Gastrocnemius medialis (tissue), 4 donors: ENCODE measurements around the gene MARCHF10. TPM values are rescaled to one million over a fixed set of nuclear protein-coding genes. Genes with fewer than 3 reads are reported as not detected.

ENCODE experiments used
- ATAC-seq, 2 donors: fragments of 150-250 bp; one replicate each; pipeline ENCODE4 v1.9.1; 2016
- DNase-seq, 2 donors: peaks; one replicate each; pipeline ENCODE4 v3.0.0-alpha.2; 2019
- H3K27ac ChIP-seq, 4 donors: fragments of 200-600 bp; sonication (generic); 1 replicate in 1 of 4; 2 replicates in 3 of 4; pipeline ENCODE4 v1.5.1; 2016 to 2018; ENCODE audit warnings: mild to moderate bottlenecking in 2 of 4, moderate library complexity in 1 of 4
- H3K27me3 ChIP-seq, 3 donors: fragments of 200-600 bp; sonication (generic) in 2 of 3; 1 replicate in 1 of 3; 2 replicates in 2 of 3; pipeline versions ENCODE4 v1.5.1 to v1.6.0; 2016 to 2019; ENCODE audit warnings: mild to moderate bottlenecking in 1 of 3, moderate library complexity in 1 of 3
- H3K36me3 ChIP-seq, 2 donors: fragments of 200-600 bp; sonication (generic) in 1 of 2; one replicate each; pipeline ENCODE4 v1.5.1; 2017 to 2018
- H3K4me1 ChIP-seq, 2 donors: fragments of 200-600 bp; sonication (generic) in 1 of 2; one replicate each; pipeline ENCODE4 v1.5.1; 2016 to 2017; ENCODE audit warnings: mild to moderate bottlenecking in 2 of 2
- H3K4me3 ChIP-seq, 4 donors: fragments of 200-600 bp; sonication (generic) in 3 of 4; 1 replicate in 1 of 4; 2 replicates in 3 of 4; pipeline ENCODE4 v1.5.1; 2016 to 2019; ENCODE audit warnings: mild to moderate bottlenecking in 2 of 4
- H3K9me3 ChIP-seq, 3 donors: fragments of 200-600 bp; sonication (generic) in 2 of 3; 1 replicate in 1 of 3; 2 replicates in 2 of 3; pipeline ENCODE4 v1.5.1; 2016 to 2019
- POLR2A ChIP-seq, 2 donors: fragments of 450-650 bp; IDR thresholded peaks; one replicate each; pipeline ENCODE4 v1.6.1; 2017; ENCODE audit warnings: antibody characterized with exemption in 2 of 2, mild to moderate bottlenecking in 2 of 2, moderate library complexity in 2 of 2
- in situ Hi-C, 4 donors: fragments of 200-750 bp; cut with MboI; loops; one replicate each; pipeline versions ENCODE4 v1.15.0 to v1.8.0; 2017; ENCODE audit warnings: low sequenced_read_pairs in 4 of 4
- intact Hi-C: fragments of 100-400 bp; cut with DNase I; formaldehyde crosslinking; loops from one replicate; pipeline ENCODE4 v1.15.1; 2023; ENCODE audit warnings: low total_unique reads
- total RNA-seq, 4 donors: library from RNA; depleted of rRNA; stranded (reverse); fragments of >200 nt; gene quantifications; one replicate each; pipeline versions ENCODE4 v1.1.0 to v1.2.3, GENCODE V29; 2016
- TF ChIP-seq, protein P1 (sequence below), 5 experiments: fragments of 450-650 bp in 3 of 5; fragments of 200-600 bp in 2 of 5; sonication (generic) in 2 of 5; IDR thresholded peaks in 4 of 5; conservative IDR thresholded peaks in 1 of 5; 1 replicate in 4 of 5; 2 replicates in 1 of 5; pipeline ENCODE4 v1.5.1; 2016 to 2019; ENCODE audit warnings: antibody characterized with exemption in 5 of 5, mild to moderate bottlenecking in 3 of 5, moderate library complexity in 3 of 5

MARCHF10 gene
- total RNA-seq, 4 donors from 2014 or later: not detected

DNA sequence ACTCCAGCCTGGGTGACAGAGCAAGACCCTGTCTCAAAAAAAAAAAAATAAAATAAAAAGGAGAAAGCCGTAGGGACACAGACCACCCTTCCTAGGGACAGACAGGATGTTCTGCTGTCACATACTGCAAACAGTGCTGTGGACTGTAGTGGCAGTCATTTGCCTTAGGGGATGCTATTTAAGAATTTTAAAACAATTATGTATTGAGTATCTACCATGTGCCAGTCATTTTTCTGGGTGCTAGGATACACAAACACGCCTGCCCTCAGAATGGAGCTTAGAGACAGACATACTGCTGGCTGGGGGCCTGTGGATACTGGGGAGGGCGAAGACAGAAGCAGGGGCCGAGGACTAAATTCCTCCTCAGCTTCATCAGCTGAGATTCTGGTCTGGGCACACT, 135.2 kb downstream of the MARCHF10 start:
- no peak overlapping the region for H3K4me3 ChIP-seq
- no peaks in the 10 kb centered on the region for H3K36me3 ChIP-seq
- intact Hi-C loops: no loop called here
- no peaks in the 10 kb centered on the region for H3K9me3 ChIP-seq
- in situ Hi-C loops: loop anchor here in 1 of 4 donors (25.0 kb wide), 1 partner anchor 139 kb away; the partner anchor contains the start of gene MARCHF10
- no peak overlapping the region for H3K27ac ChIP-seq
- no peaks in the 10 kb centered on the region for H3K27me3 ChIP-seq
- no peak for TF ChIP-seq POLR2A (IDR thresholded peaks at IDR 0.05)
- TF ChIP-seq, protein P1, sequence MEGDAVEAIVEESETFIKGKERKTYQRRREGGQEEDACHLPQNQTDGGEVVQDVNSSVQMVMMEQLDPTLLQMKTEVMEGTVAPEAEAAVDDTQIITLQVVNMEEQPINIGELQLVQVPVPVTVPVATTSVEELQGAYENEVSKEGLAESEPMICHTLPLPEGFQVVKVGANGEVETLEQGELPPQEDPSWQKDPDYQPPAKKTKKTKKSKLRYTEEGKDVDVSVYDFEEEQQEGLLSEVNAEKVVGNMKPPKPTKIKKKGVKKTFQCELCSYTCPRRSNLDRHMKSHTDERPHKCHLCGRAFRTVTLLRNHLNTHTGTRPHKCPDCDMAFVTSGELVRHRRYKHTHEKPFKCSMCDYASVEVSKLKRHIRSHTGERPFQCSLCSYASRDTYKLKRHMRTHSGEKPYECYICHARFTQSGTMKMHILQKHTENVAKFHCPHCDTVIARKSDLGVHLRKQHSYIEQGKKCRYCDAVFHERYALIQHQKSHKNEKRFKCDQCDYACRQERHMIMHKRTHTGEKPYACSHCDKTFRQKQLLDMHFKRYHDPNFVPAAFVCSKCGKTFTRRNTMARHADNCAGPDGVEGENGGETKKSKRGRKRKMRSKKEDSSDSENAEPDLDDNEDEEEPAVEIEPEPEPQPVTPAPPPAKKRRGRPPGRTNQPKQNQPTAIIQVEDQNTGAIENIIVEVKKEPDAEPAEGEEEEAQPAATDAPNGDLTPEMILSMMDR (IDR thresholded peaks at IDR 0.05 in 4 of 5, conservative IDR thresholded peaks at IDR 0.05 in 1 of 5): no peak
- DNase-seq: no peak
- no peaks in the 10 kb centered on the region for H3K4me1 ChIP-seq
- ATAC-seq: no peak

DNA sequence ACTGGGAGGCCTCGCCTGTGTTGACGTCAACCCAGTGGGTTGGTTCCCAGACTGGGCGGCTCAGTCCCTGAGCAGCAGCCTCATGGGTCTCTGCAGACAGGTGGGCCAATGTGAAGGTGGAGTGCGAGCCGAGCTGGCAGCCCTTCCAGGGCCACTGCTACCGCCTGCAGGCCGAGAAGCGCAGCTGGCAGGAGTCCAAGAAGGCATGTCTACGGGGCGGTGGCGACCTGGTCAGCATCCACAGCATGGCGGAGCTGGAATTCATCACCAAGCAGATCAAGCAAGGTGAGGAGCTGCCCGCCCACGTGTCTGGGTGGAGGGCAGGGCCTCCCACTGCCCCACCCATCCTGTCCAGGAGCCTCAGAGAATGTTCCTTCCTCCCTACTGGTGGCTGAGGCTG, 136.6 kb downstream of the MARCHF10 start:
- ATAC-seq (no peak), DNase-seq (no peak)
- TF ChIP-seq, protein P1 (IDR thresholded peaks at IDR 0.05 in 4 of 5, conservative IDR thresholded peaks at IDR 0.05 in 1 of 5): no peak
- TF ChIP-seq POLR2A (IDR thresholded peaks at IDR 0.05): no peak
- Histone ChIP-seq H3K9me3 (no peaks in the 10 kb centered on the region), H3K4me3 (no peak overlapping the region), H3K27ac (no peak overlapping the region), H3K27me3 (no peaks in the 10 kb centered on the region), H3K36me3 (no peaks in the 10 kb centered on the region), H3K4me1 (no peaks in the 10 kb centered on the region)
- intact Hi-C loops: no loop called here
- in situ Hi-C loops: loop anchor here in 1 of 4 donors (25.0 kb wide), 1 partner anchor 141 kb away; the partner anchor contains the start of gene MARCHF10

GRCh38 chr17:62670202-62670821, 137.8 kb downstream of the MARCHF10 start:
- no peaks in the 10 kb centered on the region for H3K27me3 ChIP-seq
- DNase-seq (no peak), ATAC-seq (no peak)
- intact Hi-C loops: no loop called here
- in situ Hi-C loops: loop anchor here in 1 of 4 donors (25.0 kb wide), 1 partner anchor 142 kb away; the partner anchor contains the start of gene MARCHF10
- H3K4me3 ChIP-seq: no peak overlapping the region
- no peaks in the 10 kb centered on the region for H3K4me1 ChIP-seq
- TF ChIP-seq POLR2A (IDR thresholded peaks at IDR 0.05): no peak
- TF ChIP-seq, protein P1 (IDR thresholded peaks at IDR 0.05 in 4 of 5, conservative IDR thresholded peaks at IDR 0.05 in 1 of 5): no peak
- no peaks in the 10 kb centered on the region for H3K36me3 ChIP-seq
- no peaks in the 10 kb centered on the region for H3K9me3 ChIP-seq
- no peak overlapping the region for H3K27ac ChIP-seq

GRCh38 chr17:62668091-62668804, 139.9 kb downstream of the MARCHF10 start:
- Histone ChIP-seq H3K27me3 (no peaks in the 10 kb centered on the region), H3K36me3 (no peaks in the 10 kb centered on the region), H3K4me3 (no peak overlapping the region), H3K9me3 (no peaks in the 10 kb centered on the region), H3K27ac (no peak overlapping the region), H3K4me1 (no peaks in the 10 kb centered on the region)
- in situ Hi-C loops (loop anchor here in 1 of 4 donors (25.0 kb wide), 1 partner anchor 144 kb away; the partner anchor contains the start of gene MARCHF10), intact Hi-C loops (no loop called here)
- TF ChIP-seq, protein P1 (IDR thresholded peaks at IDR 0.05 in 4 of 5, conservative IDR thresholded peaks at IDR 0.05 in 1 of 5): no peak
- no peak for TF ChIP-seq POLR2A (IDR thresholded peaks at IDR 0.05)
- no peak for DNase-seq
- ATAC-seq: no peak
